ENCODE measurements around the gene NUTF2.
A peak's percentile ranks its signal among the peaks of the same experiment; 100 is the strongest.

The NUTF2 gene

DNA sequence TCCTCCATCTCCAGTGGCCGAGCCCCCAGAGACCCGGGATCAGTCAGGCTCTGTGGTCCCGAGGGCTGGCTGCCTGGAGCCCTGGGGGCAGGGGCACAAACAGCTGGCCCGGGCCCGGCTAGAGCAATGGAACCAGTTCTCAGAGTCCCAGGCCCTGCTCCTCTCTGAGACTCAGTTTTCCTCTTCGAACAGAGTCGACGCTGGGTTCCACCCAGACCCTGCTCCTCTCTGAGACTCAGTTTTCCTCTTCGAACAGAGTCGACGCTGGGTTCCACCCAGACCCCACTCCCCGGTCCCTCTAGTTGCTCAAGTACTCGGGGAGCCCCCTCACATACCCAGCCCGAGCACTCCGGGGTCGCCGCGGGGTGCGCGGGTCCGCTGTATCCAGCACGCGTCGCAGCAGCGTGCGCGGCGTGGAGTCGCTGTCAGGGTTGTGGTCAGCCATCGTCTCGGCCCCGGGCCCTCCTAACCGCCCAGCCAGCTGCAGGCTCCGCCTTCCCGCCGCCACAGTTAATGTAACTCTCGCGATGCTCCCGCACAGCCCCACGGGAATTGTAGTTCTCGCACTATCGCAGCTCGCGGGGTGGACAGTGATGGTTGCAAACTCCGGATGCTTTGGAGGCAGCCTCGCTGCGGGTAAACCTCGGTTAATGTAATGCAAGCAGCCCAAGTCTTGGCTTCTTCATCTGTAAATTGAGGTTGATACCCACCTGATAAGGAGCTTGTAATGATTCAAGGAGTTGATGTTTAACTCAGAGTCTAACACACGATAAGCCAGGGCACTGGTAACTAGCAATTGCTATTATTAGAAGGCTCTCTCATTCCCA, 13.1 kb upstream of the NUTF2 start (continued):
- TF ChIP-seq, protein P1, sequence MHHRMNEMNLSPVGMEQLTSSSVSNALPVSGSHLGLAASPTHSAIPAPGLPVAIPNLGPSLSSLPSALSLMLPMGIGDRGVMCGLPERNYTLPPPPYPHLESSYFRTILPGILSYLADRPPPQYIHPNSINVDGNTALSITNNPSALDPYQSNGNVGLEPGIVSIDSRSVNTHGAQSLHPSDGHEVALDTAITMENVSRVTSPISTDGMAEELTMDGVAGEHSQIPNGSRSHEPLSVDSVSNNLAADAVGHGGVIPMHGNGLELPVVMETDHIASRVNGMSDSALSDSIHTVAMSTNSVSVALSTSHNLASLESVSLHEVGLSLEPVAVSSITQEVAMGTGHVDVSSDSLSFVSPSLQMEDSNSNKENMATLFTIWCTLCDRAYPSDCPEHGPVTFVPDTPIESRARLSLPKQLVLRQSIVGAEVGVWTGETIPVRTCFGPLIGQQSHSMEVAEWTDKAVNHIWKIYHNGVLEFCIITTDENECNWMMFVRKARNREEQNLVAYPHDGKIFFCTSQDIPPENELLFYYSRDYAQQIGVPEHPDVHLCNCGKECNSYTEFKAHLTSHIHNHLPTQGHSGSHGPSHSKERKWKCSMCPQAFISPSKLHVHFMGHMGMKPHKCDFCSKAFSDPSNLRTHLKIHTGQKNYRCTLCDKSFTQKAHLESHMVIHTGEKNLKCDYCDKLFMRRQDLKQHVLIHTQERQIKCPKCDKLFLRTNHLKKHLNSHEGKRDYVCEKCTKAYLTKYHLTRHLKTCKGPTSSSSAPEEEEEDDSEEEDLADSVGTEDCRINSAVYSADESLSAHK (tag by site-specific recombination; IDR thresholded peaks at IDR 0.05) = no peak
- TF ChIP-seq, protein P2, sequence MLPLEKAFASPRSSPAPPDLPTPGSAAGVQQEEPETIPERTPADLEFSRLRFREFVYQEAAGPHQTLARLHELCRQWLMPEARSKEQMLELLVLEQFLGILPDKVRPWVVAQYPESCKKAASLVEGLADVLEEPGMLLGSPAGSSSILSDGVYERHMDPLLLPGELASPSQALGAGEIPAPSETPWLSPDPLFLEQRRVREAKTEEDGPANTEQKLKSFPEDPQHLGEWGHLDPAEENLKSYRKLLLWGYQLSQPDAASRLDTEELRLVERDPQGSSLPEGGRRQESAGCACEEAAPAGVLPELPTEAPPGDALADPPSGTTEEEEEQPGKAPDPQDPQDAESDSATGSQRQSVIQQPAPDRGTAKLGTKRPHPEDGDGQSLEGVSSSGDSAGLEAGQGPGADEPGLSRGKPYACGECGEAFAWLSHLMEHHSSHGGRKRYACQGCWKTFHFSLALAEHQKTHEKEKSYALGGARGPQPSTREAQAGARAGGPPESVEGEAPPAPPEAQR (tag by site-specific recombination; IDR thresholded peaks at IDR 0.05) = no peak
- TF ChIP-seq, protein P3, sequence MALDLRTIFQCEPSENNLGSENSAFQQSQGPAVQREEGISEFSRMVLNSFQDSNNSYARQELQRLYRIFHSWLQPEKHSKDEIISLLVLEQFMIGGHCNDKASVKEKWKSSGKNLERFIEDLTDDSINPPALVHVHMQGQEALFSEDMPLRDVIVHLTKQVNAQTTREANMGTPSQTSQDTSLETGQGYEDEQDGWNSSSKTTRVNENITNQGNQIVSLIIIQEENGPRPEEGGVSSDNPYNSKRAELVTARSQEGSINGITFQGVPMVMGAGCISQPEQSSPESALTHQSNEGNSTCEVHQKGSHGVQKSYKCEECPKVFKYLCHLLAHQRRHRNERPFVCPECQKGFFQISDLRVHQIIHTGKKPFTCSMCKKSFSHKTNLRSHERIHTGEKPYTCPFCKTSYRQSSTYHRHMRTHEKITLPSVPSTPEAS (tag by site-specific recombination; IDR thresholded peaks at IDR 0.05) = no peak
- TF ChIP-seq ZNF114 (tag by site-specific recombination; IDR thresholded peaks at IDR 0.05) = no peak
- no peak for TF ChIP-seq ZFHX2 (tag by site-specific recombination; conservative IDR thresholded peaks at IDR 0.05)
- no peak for TF ChIP-seq ZNF302 (tag by site-specific recombination; IDR thresholded peaks at IDR 0.05; ENCODE audit: low read depth)
- TF ChIP-seq, protein P4, sequence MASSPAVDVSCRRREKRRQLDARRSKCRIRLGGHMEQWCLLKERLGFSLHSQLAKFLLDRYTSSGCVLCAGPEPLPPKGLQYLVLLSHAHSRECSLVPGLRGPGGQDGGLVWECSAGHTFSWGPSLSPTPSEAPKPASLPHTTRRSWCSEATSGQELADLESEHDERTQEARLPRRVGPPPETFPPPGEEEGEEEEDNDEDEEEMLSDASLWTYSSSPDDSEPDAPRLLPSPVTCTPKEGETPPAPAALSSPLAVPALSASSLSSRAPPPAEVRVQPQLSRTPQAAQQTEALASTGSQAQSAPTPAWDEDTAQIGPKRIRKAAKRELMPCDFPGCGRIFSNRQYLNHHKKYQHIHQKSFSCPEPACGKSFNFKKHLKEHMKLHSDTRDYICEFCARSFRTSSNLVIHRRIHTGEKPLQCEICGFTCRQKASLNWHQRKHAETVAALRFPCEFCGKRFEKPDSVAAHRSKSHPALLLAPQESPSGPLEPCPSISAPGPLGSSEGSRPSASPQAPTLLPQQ (tag by site-specific recombination; IDR thresholded peaks at IDR 0.05) = peak; percentile 75
- no peak for TF ChIP-seq ZNF175 (tag by site-specific recombination; IDR thresholded peaks at IDR 0.05)
- TF ChIP-seq ZNF571 (tag by site-specific recombination; IDR thresholded peaks at IDR 0.05) = no peak
- TF ChIP-seq, protein P5, sequence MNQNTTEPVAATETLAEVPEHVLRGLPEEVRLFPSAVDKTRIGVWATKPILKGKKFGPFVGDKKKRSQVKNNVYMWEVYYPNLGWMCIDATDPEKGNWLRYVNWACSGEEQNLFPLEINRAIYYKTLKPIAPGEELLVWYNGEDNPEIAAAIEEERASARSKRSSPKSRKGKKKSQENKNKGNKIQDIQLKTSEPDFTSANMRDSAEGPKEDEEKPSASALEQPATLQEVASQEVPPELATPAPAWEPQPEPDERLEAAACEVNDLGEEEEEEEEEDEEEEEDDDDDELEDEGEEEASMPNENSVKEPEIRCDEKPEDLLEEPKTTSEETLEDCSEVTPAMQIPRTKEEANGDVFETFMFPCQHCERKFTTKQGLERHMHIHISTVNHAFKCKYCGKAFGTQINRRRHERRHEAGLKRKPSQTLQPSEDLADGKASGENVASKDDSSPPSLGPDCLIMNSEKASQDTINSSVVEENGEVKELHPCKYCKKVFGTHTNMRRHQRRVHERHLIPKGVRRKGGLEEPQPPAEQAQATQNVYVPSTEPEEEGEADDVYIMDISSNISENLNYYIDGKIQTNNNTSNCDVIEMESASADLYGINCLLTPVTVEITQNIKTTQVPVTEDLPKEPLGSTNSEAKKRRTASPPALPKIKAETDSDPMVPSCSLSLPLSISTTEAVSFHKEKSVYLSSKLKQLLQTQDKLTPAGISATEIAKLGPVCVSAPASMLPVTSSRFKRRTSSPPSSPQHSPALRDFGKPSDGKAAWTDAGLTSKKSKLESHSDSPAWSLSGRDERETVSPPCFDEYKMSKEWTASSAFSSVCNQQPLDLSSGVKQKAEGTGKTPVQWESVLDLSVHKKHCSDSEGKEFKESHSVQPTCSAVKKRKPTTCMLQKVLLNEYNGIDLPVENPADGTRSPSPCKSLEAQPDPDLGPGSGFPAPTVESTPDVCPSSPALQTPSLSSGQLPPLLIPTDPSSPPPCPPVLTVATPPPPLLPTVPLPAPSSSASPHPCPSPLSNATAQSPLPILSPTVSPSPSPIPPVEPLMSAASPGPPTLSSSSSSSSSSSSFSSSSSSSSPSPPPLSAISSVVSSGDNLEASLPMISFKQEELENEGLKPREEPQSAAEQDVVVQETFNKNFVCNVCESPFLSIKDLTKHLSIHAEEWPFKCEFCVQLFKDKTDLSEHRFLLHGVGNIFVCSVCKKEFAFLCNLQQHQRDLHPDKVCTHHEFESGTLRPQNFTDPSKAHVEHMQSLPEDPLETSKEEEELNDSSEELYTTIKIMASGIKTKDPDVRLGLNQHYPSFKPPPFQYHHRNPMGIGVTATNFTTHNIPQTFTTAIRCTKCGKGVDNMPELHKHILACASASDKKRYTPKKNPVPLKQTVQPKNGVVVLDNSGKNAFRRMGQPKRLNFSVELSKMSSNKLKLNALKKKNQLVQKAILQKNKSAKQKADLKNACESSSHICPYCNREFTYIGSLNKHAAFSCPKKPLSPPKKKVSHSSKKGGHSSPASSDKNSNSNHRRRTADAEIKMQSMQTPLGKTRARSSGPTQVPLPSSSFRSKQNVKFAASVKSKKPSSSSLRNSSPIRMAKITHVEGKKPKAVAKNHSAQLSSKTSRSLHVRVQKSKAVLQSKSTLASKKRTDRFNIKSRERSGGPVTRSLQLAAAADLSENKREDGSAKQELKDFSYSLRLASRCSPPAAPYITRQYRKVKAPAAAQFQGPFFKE (tag by site-specific recombination; IDR thresholded peaks at IDR 0.05; ENCODE audit: borderline replicate concordance) = no peak
- TF ChIP-seq ZIC2 (tag by site-specific recombination; IDR thresholded peaks at IDR 0.05) = peak; percentile 81
- no peak for TF ChIP-seq ZNF112 (tag by site-specific recombination; IDR thresholded peaks at IDR 0.05)
- TF ChIP-seq, protein P6, sequence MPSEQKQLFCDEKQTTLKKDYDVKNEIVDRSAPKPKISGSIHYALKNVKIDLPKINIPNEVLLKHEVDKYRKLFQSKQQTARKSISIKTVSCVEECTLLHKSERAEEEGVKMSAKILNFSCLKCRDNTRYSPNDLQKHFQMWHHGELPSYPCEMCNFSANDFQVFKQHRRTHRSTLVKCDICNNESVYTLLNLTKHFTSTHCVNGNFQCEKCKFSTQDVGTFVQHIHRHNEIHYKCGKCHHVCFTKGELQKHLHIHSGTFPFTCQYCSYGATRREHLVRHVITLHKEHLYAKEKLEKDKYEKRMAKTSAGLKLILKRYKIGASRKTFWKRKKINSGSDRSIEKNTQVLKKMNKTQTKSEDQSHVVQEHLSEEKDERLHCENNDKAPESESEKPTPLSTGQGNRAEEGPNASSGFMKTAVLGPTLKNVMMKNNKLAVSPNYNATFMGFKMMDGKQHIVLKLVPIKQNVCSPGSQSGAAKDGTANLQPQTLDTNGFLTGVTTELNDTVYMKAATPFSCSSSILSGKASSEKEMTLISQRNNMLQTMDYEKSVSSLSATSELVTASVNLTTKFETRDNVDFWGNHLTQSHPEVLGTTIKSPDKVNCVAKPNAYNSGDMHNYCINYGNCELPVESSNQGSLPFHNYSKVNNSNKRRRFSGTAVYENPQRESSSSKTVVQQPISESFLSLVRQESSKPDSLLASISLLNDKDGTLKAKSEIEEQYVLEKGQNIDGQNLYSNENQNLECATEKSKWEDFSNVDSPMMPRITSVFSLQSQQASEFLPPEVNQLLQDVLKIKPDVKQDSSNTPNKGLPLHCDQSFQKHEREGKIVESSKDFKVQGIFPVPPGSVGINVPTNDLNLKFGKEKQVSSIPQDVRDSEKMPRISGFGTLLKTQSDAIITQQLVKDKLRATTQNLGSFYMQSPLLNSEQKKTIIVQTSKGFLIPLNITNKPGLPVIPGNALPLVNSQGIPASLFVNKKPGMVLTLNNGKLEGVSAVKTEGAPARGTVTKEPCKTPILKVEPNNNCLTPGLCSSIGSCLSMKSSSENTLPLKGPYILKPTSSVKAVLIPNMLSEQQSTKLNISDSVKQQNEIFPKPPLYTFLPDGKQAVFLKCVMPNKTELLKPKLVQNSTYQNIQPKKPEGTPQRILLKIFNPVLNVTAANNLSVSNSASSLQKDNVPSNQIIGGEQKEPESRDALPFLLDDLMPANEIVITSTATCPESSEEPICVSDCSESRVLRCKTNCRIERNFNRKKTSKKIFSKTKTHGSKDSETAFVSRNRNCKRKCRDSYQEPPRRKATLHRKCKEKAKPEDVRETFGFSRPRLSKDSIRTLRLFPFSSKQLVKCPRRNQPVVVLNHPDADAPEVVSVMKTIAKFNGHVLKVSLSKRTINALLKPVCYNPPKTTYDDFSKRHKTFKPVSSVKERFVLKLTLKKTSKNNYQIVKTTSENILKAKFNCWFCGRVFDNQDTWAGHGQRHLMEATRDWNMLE (tag by site-specific recombination; conservative IDR thresholded peaks at IDR 0.05; ENCODE audit: low read depth) = no peak
- TF ChIP-seq, protein P7, sequence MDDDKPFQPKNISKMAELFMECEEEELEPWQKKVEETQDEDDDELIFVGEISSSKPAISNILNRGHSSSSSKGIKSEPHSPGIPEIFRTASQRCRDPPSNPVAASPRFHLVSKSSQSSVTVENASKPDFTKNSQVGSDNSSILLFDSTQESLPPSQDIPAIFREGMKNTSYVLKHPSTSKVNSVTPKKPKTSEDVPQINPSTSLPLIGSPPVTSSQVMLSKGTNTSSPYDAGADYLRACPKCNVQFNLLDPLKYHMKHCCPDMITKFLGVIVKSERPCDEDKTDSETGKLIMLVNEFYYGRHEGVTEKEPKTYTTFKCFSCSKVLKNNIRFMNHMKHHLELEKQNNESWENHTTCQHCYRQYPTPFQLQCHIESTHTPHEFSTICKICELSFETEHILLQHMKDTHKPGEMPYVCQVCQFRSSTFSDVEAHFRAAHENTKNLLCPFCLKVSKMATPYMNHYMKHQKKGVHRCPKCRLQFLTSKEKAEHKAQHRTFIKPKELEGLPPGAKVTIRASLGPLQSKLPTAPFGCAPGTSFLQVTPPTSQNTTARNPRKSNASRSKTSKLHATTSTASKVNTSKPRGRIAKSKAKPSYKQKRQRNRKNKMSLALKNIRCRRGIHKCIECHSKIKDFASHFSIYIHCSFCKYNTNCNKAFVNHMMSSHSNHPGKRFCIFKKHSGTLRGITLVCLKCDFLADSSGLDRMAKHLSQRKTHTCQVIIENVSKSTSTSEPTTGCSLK (tag by site-specific recombination; IDR thresholded peaks at IDR 0.05) = no peak
- peak; percentile 88 for TF ChIP-seq ZBTB20 (tag by site-specific recombination; IDR thresholded peaks at IDR 0.05)
- TF ChIP-seq ZNF48 (tag by site-specific recombination; IDR thresholded peaks at IDR 0.05) = no peak
- no peak for TF ChIP-seq ZNF174 (tag by site-specific recombination; IDR thresholded peaks at IDR 0.05)
